Panc1 (cell line): ENCODE results near the gene CEMIP.

Experiments
- POLR2AphosphoS5 ChIP-seq: IDR thresholded peaks from 2 replicates; pipeline ENCODE4 v1.6.1; 2012; ENCODE audit warnings: mild to moderate bottlenecking, low read depth, low read length, moderate library complexity
- TF ChIP-seq, protein P1 (sequence below): fragments of 450-650 bp; IDR thresholded peaks from 2 replicates; pipeline ENCODE4 v1.5.1; 2017; ENCODE audit warnings: mild to moderate bottlenecking

DNA sequence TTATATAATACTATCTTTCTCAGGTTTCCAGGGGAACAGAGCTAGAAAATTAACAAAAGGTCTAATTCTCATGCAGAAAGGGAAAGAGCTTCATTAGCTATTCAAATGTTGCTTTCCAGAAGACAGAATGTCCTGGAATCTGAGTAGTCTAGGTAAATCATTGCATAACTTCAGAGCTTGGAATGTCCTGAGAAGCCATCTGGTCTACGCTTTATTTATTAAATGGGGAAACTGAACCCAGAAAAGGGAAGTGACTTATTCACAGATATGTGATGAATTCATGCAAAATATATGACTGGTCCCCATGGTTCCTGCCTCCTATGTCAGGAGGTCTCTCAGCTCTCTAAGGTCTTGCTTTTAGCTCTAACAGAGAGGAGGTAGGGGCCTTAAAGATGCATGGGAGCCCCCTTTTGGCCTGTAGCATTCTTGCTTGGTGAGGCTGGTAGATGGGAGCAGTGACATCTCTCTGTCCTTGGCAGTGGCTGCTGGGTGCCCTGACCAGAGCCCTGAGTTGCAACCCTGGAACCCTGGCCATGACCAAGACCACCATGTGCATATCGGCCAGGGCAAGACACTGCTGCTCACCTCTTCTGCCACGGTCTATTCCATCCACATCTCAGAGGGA lies 99.2 kb downstream of the CEMIP start:
- TF ChIP-seq, protein P1, sequence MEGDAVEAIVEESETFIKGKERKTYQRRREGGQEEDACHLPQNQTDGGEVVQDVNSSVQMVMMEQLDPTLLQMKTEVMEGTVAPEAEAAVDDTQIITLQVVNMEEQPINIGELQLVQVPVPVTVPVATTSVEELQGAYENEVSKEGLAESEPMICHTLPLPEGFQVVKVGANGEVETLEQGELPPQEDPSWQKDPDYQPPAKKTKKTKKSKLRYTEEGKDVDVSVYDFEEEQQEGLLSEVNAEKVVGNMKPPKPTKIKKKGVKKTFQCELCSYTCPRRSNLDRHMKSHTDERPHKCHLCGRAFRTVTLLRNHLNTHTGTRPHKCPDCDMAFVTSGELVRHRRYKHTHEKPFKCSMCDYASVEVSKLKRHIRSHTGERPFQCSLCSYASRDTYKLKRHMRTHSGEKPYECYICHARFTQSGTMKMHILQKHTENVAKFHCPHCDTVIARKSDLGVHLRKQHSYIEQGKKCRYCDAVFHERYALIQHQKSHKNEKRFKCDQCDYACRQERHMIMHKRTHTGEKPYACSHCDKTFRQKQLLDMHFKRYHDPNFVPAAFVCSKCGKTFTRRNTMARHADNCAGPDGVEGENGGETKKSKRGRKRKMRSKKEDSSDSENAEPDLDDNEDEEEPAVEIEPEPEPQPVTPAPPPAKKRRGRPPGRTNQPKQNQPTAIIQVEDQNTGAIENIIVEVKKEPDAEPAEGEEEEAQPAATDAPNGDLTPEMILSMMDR, result no peak
- no peak for TF ChIP-seq POLR2AphosphoS5
